ES-I3 (cell line): ENCODE measurements around the gene BAMBI.

Source experiments
- H3K36me3 ChIP-seq: 2 replicates; pipeline ENCODE4 v1.6.1; 2013; ENCODE audit warnings: mild to moderate bottlenecking, low read length, control low read depth, moderate library complexity; ENCODE audit not compliant: insufficient read depth
- H3K4me1 ChIP-seq: 2 replicates; pipeline ENCODE4 v1.6.1; 2013; ENCODE audit warnings: mild to moderate bottlenecking, control low read depth, low read length; ENCODE audit not compliant: insufficient read depth
- H3K9ac ChIP-seq: 2 replicates; pipeline ENCODE4 v1.6.1; 2013; ENCODE audit warnings: low read depth, mild to moderate bottlenecking, low read length, moderate library complexity
- H3K9me3 ChIP-seq: 2 replicates; pipeline ENCODE4 v1.6.1; 2013; ENCODE audit warnings: mild to moderate bottlenecking, low read length, moderate library complexity; ENCODE audit not compliant: control insufficient read depth, insufficient read depth

The BAMBI gene

DNA sequence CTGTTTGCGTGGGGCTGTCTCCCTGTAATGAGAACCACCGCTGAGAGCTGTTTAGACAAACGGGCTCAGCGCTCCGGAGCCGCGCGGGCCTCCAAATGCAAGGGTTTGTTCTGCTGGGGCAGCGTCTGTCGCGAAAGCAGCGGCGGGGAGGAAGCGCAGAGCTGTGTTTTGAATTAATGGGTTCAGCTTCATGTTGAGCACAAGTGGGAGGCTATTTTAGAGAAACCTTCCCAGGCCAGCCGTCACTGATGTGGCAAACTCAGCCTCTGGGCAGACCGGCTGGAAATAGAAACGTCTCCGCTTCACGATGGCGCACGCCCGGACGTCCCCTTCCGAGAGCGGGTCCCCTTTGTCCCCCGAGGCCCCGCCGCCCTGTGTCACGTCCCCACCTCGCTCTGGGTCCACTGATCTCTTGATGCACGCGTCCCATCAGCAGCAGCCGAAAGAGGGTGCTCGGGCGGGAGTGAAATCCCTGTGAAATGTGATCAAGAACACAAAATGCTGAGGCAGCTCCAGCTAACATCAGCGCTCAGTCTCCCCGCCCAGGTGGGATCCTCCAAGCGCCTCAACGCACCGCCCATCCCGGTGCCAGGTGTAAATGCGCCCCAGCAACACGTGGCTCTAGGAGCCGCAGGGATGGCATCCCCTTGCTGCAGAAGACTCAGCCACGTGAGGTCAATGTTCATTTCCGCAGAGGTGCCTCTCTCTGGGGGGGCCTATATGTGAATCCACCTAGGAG lies 44.9 kb downstream of the BAMBI start:
- Histone ChIP-seq H3K4me1 (no peaks in the 10 kb centered on the region), H3K9me3 (no peaks in the 10 kb centered on the region), H3K36me3 (no peaks in the 10 kb centered on the region), H3K9ac (peak overlapping the region; percentile 69)

DNA sequence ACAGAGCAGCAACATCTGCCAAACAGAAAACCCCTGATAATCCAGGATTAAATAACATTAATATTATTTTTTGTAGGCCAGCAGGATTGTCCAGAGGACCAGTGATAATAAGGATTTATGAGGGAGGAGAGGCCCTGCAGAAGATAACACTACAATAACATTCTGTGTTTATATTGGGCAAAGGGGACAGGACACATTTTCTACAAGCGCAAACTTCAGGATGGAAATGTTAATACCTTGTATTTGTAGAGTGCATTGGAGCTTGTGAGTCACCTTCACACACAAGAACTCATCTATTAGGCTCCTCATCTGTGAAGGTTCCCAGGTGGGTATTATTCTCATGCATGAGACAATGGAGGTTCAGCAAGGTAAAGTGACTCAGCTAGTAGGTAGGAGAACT lies 51.0 kb downstream of the BAMBI start:
- Histone ChIP-seq H3K9ac (no peak overlapping the region), H3K4me1 (no peaks in the 10 kb centered on the region), H3K36me3 (no peaks in the 10 kb centered on the region), H3K9me3 (no peaks in the 10 kb centered on the region)

DNA sequence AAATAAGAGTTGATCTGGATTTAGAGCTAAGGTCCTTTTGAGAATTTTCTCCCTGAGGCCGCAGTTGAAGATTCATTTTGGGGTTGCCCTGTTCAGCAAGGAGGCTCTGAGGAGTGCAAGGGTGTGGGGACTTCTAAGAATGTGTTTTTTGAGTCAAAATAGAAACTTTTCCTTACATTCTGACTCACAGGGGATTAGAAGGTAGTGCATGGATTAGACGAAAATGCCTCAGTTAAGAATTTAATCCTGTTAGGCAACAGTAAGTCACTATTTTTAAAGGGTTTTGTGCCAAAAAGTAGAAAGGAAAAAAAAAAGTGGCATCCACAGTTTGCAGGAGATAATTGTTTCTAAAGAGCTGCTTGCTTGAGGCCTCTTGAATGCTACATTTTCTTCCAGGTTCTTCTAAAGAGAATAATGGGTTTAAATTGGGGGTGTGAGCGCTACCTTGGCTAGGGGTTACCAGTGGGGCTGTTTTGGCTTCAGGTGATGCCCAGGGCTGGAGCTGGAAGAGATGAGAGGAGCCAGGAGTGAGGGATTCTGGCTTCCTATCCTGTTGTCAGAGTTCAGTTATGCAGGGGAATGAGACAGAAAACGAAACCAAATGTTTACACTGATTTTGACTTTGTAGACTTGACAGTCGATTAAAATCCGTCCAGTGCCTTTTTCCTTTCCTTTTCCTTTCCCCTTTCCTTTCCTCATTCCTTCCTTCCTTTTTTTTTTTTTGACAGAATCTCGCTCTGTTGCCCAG lies 52.9 kb downstream of the BAMBI start:
- Histone ChIP-seq H3K36me3 (no peaks in the 10 kb centered on the region), H3K9me3 (no peaks in the 10 kb centered on the region), H3K9ac (no peak overlapping the region)

DNA sequence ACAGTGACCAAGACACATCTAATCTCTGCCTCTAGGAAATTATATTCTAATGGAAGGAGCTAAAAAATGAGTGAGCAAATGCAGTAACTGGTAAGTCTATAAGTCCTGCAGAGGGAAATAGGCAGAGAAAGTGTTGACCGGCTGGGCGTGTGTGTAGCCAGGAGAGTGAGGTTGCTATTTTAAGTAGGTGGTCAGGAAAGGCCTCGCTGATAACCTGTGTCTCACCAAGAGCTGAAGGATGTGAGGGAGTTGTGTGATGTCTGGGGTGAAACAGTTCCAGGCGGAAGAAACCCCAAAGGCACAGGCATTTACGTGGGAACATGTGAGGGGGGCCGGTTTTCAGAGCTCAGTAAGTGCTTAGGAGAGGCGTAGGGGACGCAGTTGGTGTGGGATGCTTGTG lies 54.8 kb downstream of the BAMBI start:
- Histone ChIP-seq H3K9me3 (peaks cover under 1% of the 10 kb centered on the region; the same call in 1 of the 2 replicates), H3K9ac (no peak overlapping the region), H3K4me1 (no peaks in the 10 kb centered on the region), H3K36me3 (no peaks in the 10 kb centered on the region)

More for the DNA sequence above, 52.9 kb downstream of the BAMBI start:
- H3K4me1 ChIP-seq = no peaks in the 10 kb centered on the region
